ENCODE results near the gene MRPS9.

GRCh38 chr2:105138643-105139042 is 100.8 kb downstream of the MRPS9 start:
- TF ChIP-seq CTCF (IDR thresholded peaks at IDR 0.05) = no peak
- TF ChIP-seq POLR2A (IDR thresholded peaks at IDR 0.05) = no peak
